Ovary (tissue), 3 donors: Measurements from ENCODE around the gene NDUFB2.

Source experiments
- EP300 ChIP-seq: sonication (generic); formaldehyde crosslinking; IDR thresholded peaks from one replicate; pipeline ENCODE4 v1.6.1; 2017; ENCODE audit warnings: antibody characterized with exemption
- TF ChIP-seq, protein P1 (sequence below), 3 donors: fragments of 450-650 bp in 2 of 3; fragments of 200-600 bp in 1 of 3; IDR thresholded peaks; one replicate each; pipeline versions ENCODE4 v1.5.1 to v1.8.0; 2016 to 2022; ENCODE audit warnings: antibody characterized with exemption in 3 of 3, mild to moderate bottlenecking in 1 of 3
- donor health status: DM: no; HTN: no; CAD: no.

GRCh38 chr7:140681766-140682165 lies 14.7 kb upstream of the NDUFB2 start:
- TF ChIP-seq, protein P1, sequence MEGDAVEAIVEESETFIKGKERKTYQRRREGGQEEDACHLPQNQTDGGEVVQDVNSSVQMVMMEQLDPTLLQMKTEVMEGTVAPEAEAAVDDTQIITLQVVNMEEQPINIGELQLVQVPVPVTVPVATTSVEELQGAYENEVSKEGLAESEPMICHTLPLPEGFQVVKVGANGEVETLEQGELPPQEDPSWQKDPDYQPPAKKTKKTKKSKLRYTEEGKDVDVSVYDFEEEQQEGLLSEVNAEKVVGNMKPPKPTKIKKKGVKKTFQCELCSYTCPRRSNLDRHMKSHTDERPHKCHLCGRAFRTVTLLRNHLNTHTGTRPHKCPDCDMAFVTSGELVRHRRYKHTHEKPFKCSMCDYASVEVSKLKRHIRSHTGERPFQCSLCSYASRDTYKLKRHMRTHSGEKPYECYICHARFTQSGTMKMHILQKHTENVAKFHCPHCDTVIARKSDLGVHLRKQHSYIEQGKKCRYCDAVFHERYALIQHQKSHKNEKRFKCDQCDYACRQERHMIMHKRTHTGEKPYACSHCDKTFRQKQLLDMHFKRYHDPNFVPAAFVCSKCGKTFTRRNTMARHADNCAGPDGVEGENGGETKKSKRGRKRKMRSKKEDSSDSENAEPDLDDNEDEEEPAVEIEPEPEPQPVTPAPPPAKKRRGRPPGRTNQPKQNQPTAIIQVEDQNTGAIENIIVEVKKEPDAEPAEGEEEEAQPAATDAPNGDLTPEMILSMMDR (IDR thresholded peaks at IDR 0.05), result no peak
- no peak for TF ChIP-seq EP300
